ENCODE measurements around the gene FDX2. TPM values are rescaled to one million over a fixed set of nuclear protein-coding genes. Genes with fewer than 3 reads are reported as not detected.

The FDX2 gene
- polyA plus RNA-seq, 1 donor from 2014 or later = 82.7 TPM

- Histone ChIP-seq H3K79me2 (replicated peaks; ENCODE audit: insufficient read depth, low read length) (no peaks in the 10 kb centered on the region), H3K27me3 (ENCODE audit: insufficient read depth, low read depth, low read length) (no peaks in the 10 kb centered on the region), H3F3A (ENCODE audit: insufficient read depth, low read length, poor library complexity, severe bottlenecking) (no peaks in the 10 kb centered on the region), H4K20me1 (ENCODE audit: insufficient read depth) (no peaks in the 10 kb centered on the region), H3K9ac (ENCODE audit: low read length) (no peak overlapping the region), H2AFZ (ENCODE audit: low read depth, low read length) (no peak overlapping the region), H3K9me2 (ENCODE audit: insufficient read depth, low read length) (no peaks in the 10 kb centered on the region), H3K9me3 (ENCODE audit: low read length) (no peaks in the 10 kb centered on the region), H3K27ac (ENCODE audit: low read length) (no peak overlapping the region), H3K36me3 (ENCODE audit: insufficient read depth, low read length) (no peaks in the 10 kb centered on the region), H3K4me3 (ENCODE audit: low read length) (no peak overlapping the region), H3K4me2 (ENCODE audit: low read length) (no peak overlapping the region)
- TF ChIP-seq POLR2AphosphoS5 (IDR thresholded peaks at IDR 0.05) = no peak
- TF ChIP-seq SMC3 (conservative IDR thresholded peaks at IDR 0.05; ENCODE audit: poor library complexity) = no peak
- TF ChIP-seq, protein P1, sequence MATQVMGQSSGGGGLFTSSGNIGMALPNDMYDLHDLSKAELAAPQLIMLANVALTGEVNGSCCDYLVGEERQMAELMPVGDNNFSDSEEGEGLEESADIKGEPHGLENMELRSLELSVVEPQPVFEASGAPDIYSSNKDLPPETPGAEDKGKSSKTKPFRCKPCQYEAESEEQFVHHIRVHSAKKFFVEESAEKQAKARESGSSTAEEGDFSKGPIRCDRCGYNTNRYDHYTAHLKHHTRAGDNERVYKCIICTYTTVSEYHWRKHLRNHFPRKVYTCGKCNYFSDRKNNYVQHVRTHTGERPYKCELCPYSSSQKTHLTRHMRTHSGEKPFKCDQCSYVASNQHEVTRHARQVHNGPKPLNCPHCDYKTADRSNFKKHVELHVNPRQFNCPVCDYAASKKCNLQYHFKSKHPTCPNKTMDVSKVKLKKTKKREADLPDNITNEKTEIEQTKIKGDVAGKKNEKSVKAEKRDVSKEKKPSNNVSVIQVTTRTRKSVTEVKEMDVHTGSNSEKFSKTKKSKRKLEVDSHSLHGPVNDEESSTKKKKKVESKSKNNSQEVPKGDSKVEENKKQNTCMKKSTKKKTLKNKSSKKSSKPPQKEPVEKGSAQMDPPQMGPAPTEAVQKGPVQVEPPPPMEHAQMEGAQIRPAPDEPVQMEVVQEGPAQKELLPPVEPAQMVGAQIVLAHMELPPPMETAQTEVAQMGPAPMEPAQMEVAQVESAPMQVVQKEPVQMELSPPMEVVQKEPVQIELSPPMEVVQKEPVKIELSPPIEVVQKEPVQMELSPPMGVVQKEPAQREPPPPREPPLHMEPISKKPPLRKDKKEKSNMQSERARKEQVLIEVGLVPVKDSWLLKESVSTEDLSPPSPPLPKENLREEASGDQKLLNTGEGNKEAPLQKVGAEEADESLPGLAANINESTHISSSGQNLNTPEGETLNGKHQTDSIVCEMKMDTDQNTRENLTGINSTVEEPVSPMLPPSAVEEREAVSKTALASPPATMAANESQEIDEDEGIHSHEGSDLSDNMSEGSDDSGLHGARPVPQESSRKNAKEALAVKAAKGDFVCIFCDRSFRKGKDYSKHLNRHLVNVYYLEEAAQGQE (IDR thresholded peaks at IDR 0.05; ENCODE audit: borderline replicate concordance) = no peak
- TF ChIP-seq TAF1 (IDR thresholded peaks at IDR 0.05; ENCODE audit: low read depth) = no peak
- no peak for TF ChIP-seq EP300 (conservative IDR thresholded peaks at IDR 0.05; ENCODE audit: poor library complexity, severe bottlenecking)
Observed at GRCh38 chr19:10320602-10321416, 5.0 kb upstream of the FDX2 start.

- Histone ChIP-seq H3K9me3 (ENCODE audit: low read length) (no peaks in the 10 kb centered on the region), H3K27me3 (ENCODE audit: insufficient read depth, low read depth, low read length) (no peaks in the 10 kb centered on the region), H3K9ac (ENCODE audit: low read length) (no peak overlapping the region), H3F3A (ENCODE audit: insufficient read depth, low read length, poor library complexity, severe bottlenecking) (no peaks in the 10 kb centered on the region), H3K4me3 (ENCODE audit: low read length) (no peak overlapping the region), H3K27ac (ENCODE audit: low read length) (no peak overlapping the region), H3K4me2 (ENCODE audit: low read length) (no peak overlapping the region), H4K20me1 (ENCODE audit: insufficient read depth) (no peaks in the 10 kb centered on the region), H2AFZ (ENCODE audit: low read depth, low read length) (no peak overlapping the region), H3K79me2 (replicated peaks; ENCODE audit: insufficient read depth, low read length) (no peaks in the 10 kb centered on the region), H3K36me3 (ENCODE audit: insufficient read depth, low read length) (no peaks in the 10 kb centered on the region), H3K9me2 (ENCODE audit: insufficient read depth, low read length) (no peaks in the 10 kb centered on the region)
- TF ChIP-seq, protein P1 (IDR thresholded peaks at IDR 0.05; ENCODE audit: borderline replicate concordance) = no peak
- no peak for TF ChIP-seq TAF1 (IDR thresholded peaks at IDR 0.05; ENCODE audit: low read depth)
- TF ChIP-seq, protein P2, sequence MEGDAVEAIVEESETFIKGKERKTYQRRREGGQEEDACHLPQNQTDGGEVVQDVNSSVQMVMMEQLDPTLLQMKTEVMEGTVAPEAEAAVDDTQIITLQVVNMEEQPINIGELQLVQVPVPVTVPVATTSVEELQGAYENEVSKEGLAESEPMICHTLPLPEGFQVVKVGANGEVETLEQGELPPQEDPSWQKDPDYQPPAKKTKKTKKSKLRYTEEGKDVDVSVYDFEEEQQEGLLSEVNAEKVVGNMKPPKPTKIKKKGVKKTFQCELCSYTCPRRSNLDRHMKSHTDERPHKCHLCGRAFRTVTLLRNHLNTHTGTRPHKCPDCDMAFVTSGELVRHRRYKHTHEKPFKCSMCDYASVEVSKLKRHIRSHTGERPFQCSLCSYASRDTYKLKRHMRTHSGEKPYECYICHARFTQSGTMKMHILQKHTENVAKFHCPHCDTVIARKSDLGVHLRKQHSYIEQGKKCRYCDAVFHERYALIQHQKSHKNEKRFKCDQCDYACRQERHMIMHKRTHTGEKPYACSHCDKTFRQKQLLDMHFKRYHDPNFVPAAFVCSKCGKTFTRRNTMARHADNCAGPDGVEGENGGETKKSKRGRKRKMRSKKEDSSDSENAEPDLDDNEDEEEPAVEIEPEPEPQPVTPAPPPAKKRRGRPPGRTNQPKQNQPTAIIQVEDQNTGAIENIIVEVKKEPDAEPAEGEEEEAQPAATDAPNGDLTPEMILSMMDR (IDR thresholded peaks at IDR 0.05; ENCODE audit: poor library complexity, severe bottlenecking) = no peak
- TF ChIP-seq SMC3 (conservative IDR thresholded peaks at IDR 0.05; ENCODE audit: poor library complexity) = no peak
- TF ChIP-seq RAD21 (conservative IDR thresholded peaks at IDR 0.05) = no peak
- TF ChIP-seq EP300 (conservative IDR thresholded peaks at IDR 0.05; ENCODE audit: poor library complexity, severe bottlenecking) = no peak
- TF ChIP-seq MXI1 (conservative IDR thresholded peaks at IDR 0.05; ENCODE audit: poor library complexity, severe bottlenecking) = no peak
- no peak for TF ChIP-seq EZH2 (IDR thresholded peaks at IDR 0.05; ENCODE audit: borderline replicate concordance, insufficient read depth, low read length, poor library complexity, severe bottlenecking)
Observed at GRCh38 chr19:10318807-10319682, 3.2 kb upstream of the FDX2 start.

All from neural cell (in vitro differentiated cells).